Stimulated activated CD4-positive, alpha-beta T cell treated with anti-CD3 and anti-CD28 coated beads, TNF-alpha, amount 100 ng/mL, for 48 hours (primary cell): ENCODE results near the gene CIP2A.
A peak's percentile ranks its signal among the peaks of the same experiment; 100 is the strongest.
"Not testable (repeated sequence)": the region's sequence is repeated elsewhere in the genome, so short reads cannot be mapped to it uniquely, and the experiment has no call there.

Experiments
- DNase-seq, 3 donors: peaks; one replicate each; pipeline ENCODE4 v3.0.0-alpha.2; 2020; ENCODE audit warnings: low read depth in 3 of 3

Gene CIP2A

GRCh38 chr3:108589081-108589997, at the start of gene CIP2A, which contains the start of gene DZIP3:
Gene CIP2A, minus strand, starts transcription at chr3:108589438. Its CDS starts 63 bp downstream, at chr3:108589375.
Gene DZIP3, plus strand, starts transcription at chr3:108589722. Its CDS starts 15,685 bp downstream, at chr3:108605407.
- peak; percentile 64 to 82 (median 76) for DNase-seq

- no peak for DNase-seq
Observed at GRCh38 chr3:108629974-108630373, 40.7 kb upstream of the CIP2A start.

DNA sequence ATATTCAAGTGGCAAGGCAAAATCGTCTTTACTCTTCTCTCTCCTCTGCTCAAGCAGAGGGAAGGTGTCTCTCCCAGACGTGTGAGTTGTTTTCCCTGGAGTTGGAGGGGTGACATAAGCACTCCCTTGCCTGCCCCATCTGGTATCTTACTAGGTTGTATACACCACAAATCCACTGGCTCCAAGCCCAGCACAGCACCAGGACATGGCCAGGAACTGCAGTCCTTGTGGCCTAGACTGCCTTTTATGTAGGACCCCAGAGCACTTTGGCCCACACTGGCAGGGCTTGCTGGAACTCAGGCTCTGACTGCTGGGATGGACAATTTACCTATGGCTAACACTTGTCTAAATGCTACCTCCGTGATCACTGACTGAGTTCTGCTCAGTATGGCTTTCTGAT, 34.3 kb upstream of the CIP2A start:
- DNase-seq = no peak

DNA sequence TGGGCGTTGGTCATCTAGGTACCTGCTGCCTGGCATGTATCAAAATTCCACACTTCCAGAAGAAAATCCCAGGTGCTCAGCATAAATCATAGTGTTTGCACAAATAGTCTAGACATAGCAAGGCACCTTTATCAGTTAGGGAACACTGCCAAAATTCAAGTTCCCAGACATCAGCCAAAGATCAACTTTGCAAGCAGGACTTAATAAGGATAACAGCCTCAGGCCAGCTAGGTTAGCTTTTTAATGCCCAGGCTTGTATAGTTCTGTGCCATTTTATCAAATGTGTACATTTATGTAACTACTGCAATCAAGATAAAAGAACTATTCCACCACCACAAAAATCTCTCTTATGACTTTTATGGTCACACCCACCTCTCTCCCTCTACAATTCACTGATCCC, 31.0 kb upstream of the CIP2A start:
- no peak for DNase-seq

DNA sequence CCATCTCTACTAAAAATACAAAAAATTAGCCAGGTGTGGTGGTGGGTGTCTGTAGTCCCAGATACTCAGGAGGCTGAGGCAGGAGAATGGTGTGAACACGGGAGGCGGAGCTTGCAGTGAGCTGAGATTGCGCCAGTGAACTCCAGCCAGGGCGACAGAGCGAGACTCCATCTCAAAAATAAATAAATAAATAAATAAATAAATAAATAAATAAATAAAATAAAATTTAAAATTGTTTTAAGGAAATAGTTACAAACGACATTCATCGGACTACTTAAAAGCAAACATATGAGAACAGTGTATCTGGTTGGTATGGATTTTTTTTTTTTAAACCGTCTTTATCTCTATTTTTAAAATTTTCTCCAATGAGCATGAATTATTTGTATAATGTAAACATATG, 26.9 kb upstream of the CIP2A start:
- DNase-seq = not testable (repeated sequence)

DNA sequence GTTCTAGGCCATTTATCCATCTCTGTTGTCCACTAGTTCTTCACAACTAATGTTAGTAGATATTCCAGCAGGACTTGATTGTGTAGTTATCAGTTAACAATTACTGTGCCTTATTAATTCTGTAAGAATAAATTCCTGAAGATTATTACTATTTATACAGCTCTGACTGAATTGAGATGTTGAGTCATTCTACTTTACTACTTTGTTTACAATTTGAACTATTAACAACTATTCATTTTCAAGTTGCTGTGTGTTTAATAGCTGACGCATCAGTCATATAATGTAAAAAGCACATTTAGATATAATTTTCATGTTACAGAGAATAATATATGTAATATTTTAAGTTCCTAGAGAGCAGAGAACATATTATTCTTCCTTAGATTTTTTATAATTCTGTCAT, 21.4 kb upstream of the CIP2A start:
- DNase-seq = no peak

- no peak for DNase-seq
Observed at GRCh38 chr3:108608750-108609149, 19.5 kb upstream of the CIP2A start.

GRCh38 chr3:108605491-108605890, 16.3 kb upstream of the CIP2A start:
- DNase-seq = no peak

DNA sequence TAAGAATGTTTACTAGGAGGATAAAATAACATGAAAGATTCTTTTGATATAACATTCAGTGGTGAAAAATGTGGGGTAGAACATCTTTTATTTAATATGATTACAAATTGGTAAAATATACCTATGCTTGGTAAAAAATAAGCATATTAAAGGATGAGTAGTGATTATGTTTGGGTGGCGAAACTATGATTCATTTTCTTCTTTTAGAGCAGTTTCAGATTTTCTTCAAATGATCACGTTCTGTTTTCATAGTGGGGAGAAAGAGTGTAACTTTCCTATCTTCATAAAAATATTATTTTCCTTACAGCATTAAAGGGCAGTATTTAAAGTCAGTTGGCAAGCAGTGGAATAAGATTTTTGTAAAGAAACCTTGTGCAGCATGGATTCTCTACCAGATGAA, 15.8 kb upstream of the CIP2A start:
- DNase-seq = no peak

- DNase-seq = no peak
Observed at GRCh38 chr3:108603691-108604090, 14.5 kb upstream of the CIP2A start.

GRCh38 chr3:108602935-108603294, 13.7 kb upstream of the CIP2A start:
- DNase-seq = no peak

DNA sequence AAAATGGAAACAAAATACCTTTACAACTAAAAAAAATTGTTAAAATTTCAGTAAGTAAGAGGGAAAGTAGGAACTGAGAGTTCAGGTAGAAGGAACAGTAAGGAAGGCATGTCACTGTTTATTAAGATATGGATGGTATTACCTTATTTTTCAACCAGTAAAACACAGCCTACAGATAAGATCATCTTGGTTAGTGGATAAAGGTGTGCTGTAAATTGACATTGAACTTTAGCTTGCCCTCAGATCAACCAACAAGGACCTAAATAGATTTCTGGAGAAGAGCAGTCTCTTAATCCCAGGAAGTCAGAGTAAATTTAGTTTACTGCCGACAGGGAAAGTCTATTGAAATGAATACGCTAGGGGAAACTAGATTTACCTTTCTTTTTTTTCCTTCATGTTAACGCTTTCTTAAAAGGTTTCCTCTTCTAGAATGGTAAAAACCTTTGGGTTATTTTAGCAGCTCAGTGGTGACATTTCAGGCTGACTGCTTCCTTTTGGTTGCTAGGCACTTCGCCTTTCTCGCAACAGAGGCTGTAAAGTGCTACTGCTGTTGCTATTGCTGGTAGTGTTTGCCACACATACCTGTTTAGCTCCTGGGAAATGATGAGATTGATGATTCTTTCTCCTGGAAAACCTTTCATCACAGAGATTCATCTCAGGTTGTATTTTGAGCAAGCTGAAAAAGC, 13.2 kb upstream of the CIP2A start:
- no peak for DNase-seq

DNA sequence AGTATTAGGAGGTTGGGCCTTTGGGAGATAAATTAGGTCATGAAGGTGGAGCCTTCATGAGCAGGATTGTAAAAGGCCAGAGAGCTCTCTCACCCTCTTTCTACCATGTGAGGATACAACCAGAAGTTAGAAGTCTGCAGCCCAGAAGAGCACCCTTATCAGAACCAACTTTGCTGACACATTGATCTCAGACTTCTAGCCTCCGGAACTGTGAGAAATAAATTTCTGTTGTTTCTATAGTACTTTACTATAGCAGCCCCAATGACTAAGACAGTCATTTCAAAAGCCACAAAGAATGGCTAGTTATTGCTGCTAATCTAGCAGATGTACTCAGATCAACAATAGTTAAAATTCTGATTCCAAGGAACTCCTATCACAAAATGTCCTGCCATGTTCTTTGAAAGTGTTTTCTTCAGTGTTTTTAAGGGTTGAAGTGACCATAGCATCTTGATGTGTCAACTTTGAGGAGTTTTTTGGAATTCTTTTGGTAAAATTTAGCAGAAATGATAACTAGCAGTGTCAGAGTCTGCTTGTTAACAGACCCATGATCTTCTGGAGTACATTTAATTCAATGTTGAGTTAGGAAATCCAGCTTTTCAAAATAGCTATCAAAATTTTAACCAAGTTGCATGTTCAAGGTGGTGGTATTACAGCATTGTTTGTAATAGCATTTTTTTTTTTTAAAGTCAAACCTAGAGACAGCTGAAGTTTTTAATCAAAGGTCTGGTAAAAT, 10.6 kb upstream of the CIP2A start:
- no peak for DNase-seq

DNA sequence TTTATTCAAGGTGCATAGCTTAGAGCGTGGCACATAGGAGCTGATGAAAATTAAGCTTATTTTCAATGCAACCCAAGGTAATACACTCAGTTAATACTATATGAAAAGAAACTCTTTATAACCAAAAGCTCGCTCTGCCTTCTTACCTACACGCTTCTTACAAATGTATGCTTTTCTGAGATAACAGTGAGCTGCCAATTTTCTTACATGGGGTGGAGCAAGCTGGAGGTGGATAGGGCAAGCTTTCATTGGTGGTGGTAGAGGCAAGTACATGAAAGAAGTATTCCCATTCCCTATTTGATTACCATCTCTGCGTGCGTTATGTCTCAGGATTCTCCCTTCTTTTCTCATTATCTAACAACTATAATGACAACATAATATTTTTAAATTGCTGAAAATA, 9.1 kb upstream of the CIP2A start:
- DNase-seq = no peak

- DNase-seq = no peak
Observed at GRCh38 chr3:108595321-108595720, 6.1 kb upstream of the CIP2A start.

GRCh38 chr3:108590460-108590859, 1.2 kb upstream of the CIP2A start:
- no peak for DNase-seq

DNA sequence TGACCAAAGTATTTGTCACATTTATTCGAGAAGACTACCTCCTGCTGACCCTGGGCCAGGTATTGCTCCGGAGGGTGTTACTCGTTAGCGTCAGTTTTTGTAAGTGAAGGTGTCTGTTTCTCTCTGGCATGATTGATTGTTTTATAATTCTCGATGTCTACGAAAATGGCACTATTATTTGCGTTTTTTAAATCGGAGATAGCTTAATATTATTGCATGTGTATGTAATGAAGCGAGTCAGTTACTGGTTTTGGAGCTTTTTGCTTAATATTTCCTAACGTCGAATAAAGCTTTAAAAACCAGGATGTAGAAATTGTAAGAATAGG, 723 bp upstream of the CIP2A start:
- no peak for DNase-seq

DNA sequence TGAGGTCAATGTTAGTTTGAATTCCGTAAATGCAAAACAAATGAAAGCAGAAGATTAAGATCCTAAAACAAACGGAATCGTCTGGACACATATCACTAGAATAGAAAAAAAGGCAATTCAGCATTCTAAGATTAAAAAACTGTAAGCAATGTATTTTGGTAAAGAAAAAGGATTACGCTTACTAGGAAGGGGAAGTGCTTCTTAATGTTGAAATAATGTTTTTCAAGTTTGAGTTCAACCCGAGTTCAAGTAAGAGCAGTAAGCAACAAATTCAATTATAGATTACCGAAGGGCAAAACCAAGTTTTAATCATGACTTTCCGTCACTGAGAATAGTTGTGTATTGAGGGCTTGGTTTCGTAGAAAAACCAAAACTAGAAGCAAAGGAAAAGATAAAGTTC, 637 bp downstream of the CIP2A start:
- no peak for DNase-seq

DNA sequence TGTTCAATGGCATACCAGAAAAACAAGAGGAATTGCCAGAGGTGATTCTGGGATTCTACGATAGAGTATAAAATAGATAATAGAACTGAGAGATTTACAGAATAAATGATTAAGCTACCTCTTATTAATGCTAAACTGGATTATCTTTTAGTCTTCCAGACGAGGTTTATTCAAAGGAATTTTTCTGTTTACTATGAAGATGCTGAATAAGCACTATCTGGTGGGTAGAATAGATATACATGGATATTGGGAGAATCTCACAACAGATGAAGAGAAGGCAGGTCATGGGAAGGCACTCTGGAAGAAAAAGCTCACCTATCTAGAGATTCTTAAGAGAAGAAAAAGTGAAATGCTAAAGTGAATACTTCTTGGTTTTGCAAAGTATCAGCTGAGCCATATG, 11.2 kb downstream of the CIP2A start:
- no peak for DNase-seq

- DNase-seq = no peak
Observed at GRCh38 chr3:108569336-108569735, 19.9 kb downstream of the CIP2A start.

DNA sequence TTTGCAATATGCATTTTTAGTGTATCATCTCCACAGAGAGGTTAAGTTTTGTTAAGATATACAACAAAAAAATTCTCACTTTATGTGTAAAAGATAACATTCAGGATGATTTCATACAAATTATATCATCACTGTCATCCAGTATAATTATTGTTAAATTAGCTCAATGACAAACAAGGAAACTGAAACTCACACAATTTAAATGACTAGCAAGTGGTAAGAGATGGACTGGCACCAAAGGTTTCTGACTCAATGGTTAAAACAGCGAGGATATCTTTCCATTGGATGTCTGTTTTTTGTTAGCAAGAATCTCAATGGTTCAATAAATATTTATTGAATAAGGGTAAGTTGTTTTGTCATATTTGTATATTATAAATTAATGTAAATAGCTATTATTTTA, 22.6 kb downstream of the CIP2A start:
- no peak for DNase-seq

- DNase-seq = no peak
Observed at GRCh38 chr3:108565506-108565905, 23.7 kb downstream of the CIP2A start.

GRCh38 chr3:108564564-108564963, 24.7 kb downstream of the CIP2A start:
- no peak for DNase-seq
